Liver (tissue), 9 donors: Measurements from ENCODE around the gene RAB30. TPM values are rescaled to one million over a fixed set of nuclear protein-coding genes. Genes with fewer than 3 reads are reported as not detected.

Experiments used
- DNase-seq: peaks from one replicate; pipeline ENCODE4 v3.0.0-alpha.2; 2017; ENCODE audit warnings: low spot score
- H3K27ac ChIP-seq, 2 donors: one replicate each; pipeline ENCODE4 v1.7.0; 2013; ENCODE audit warnings: inconsistent platforms in 2 of 2, low read length in 2 of 2, control low read depth in 1 of 2, low read depth in 1 of 2, mild to moderate bottlenecking in 1 of 2
- H3K27me3 ChIP-seq, 4 donors: one replicate each; pipeline versions ENCODE4 v1.6.1 to v1.7.0; 2013; ENCODE audit warnings: low read length in 3 of 4, inconsistent platforms in 1 of 4, mild to moderate bottlenecking in 1 of 4, moderate library complexity in 1 of 4; ENCODE audit not compliant: control insufficient read depth in 4 of 4, insufficient read depth in 4 of 4
- H3K36me3 ChIP-seq, 4 donors: one replicate each; pipeline versions ENCODE4 v1.6.1 to v1.7.0; 2013; ENCODE audit warnings: low read length in 3 of 4, mild to moderate bottlenecking in 3 of 4, low read depth in 1 of 4, moderate library complexity in 1 of 4; ENCODE audit not compliant: control insufficient read depth in 4 of 4, insufficient read depth in 3 of 4
- H3K4me1 ChIP-seq, 4 donors: one replicate each; pipeline versions ENCODE4 v1.6.1 to v1.7.0; 2013; ENCODE audit warnings: low read length in 3 of 4, mild to moderate bottlenecking in 3 of 4, moderate library complexity in 1 of 4; ENCODE audit not compliant: control insufficient read depth in 4 of 4, insufficient read depth in 4 of 4
- H3K4me3 ChIP-seq, 3 donors: one replicate each; pipeline versions ENCODE4 v1.6.1 to v1.7.0; 2013; ENCODE audit warnings: low read length in 3 of 3, control low read depth in 1 of 3, low read depth in 1 of 3, mild to moderate bottlenecking in 1 of 3
- H3K9ac ChIP-seq, 2 donors: one replicate each; pipeline ENCODE4 v1.7.0; 2013; ENCODE audit warnings: low read length in 2 of 2, mild to moderate bottlenecking in 2 of 2, moderate library complexity in 2 of 2, control low read depth in 1 of 2, low read depth in 1 of 2
- H3K9me3 ChIP-seq, 4 donors: one replicate each; pipeline versions ENCODE4 v1.6.1 to v1.7.0; 2013; ENCODE audit warnings: low read length in 3 of 4; ENCODE audit not compliant: control insufficient read depth in 4 of 4
- EGR1 ChIP-seq, 2 donors: IDR thresholded peaks; 2 replicates each; pipeline ENCODE4 v1.6.1; 2016 to 2018; ENCODE audit warnings: antibody characterized with exemption in 2 of 2, low read depth in 2 of 2
- FOXA1 ChIP-seq: IDR thresholded peaks from 2 replicates; pipeline ENCODE4 v1.6.1; 2016; ENCODE audit warnings: antibody characterized with exemption
- FOXA2 ChIP-seq: IDR thresholded peaks from 2 replicates; pipeline ENCODE4 v1.6.1; 2016; ENCODE audit warnings: antibody characterized with exemption
- GABPA ChIP-seq, 2 donors: IDR thresholded peaks in 1 of 2; conservative IDR thresholded peaks in 1 of 2; 2 replicates each; pipeline ENCODE4 v1.6.1; 2016; ENCODE audit warnings: antibody characterized with exemption in 2 of 2, mild to moderate bottlenecking in 1 of 2, moderate library complexity in 1 of 2
- HNF4A ChIP-seq, 2 donors: conservative IDR thresholded peaks; 2 replicates each; pipeline ENCODE4 v1.6.1; 2016; ENCODE audit warnings: antibody characterized with exemption in 2 of 2, mild to moderate bottlenecking in 2 of 2
- HNF4G ChIP-seq: IDR thresholded peaks from 2 replicates; pipeline ENCODE4 v1.6.1; 2016; ENCODE audit warnings: antibody characterized with exemption
- NR2F2 ChIP-seq: IDR thresholded peaks from 2 replicates; pipeline ENCODE4 v1.6.1; 2016; ENCODE audit warnings: antibody characterized with exemption
- RAD21 ChIP-seq, 2 donors: IDR thresholded peaks; 2 replicates each; pipeline ENCODE4 v1.6.1; 2016; ENCODE audit warnings: antibody characterized with exemption in 2 of 2, mild to moderate bottlenecking in 2 of 2
- RXRA ChIP-seq, 2 donors: IDR thresholded peaks; 2 replicates each; pipeline ENCODE4 v1.6.1; 2017 to 2018; ENCODE audit warnings: antibody characterized with exemption in 2 of 2, mild to moderate bottlenecking in 1 of 2
- SP1 ChIP-seq: IDR thresholded peaks from 2 replicates; pipeline ENCODE4 v1.6.1; 2018; ENCODE audit warnings: antibody characterized with exemption, mild to moderate bottlenecking
- YY1 ChIP-seq: IDR thresholded peaks from 2 replicates; pipeline ENCODE4 v1.6.1; 2016; ENCODE audit warnings: antibody characterized with exemption, mild to moderate bottlenecking
- WGBS: extraction: QIAGEN DNeasy Blood & Tissue Kit; methylation state at CpG from one replicate; pipeline ENCODE4 v1.1.7; 2013; 5-methylcytosine and 5-hydroxymethylcytosine counted together
- polyA plus RNA-seq, 2 donors: library from polyadenylated mRNA; stranded (reverse) in 1 of 2; unstranded in 1 of 2; fragments of 200-250 nt in 1 of 2; fragments of >200 nt in 1 of 2; fragmentation: Nextera tagmentation in 1 of 2; extraction: Ambion mirVana in 1 of 2; gene quantifications; one replicate each; pipeline versions ENCODE4 v1.2.1 to v1.2.3, GENCODE V29; 2013 to 2015
- total RNA-seq, 2 donors: library from RNA; depleted of rRNA; stranded (reverse); fragments of >200 nt; gene quantifications; one replicate each; pipeline ENCODE4 v1.2.3, GENCODE V29; 2014
- TF ChIP-seq, protein P1 (sequence below): IDR thresholded peaks from 2 replicates; pipeline ENCODE4 v1.6.1; 2016; ENCODE audit warnings: antibody characterized with exemption
- TF ChIP-seq, protein P2 (sequence below): IDR thresholded peaks from 2 replicates; pipeline ENCODE4 v1.6.1; 2016; ENCODE audit warnings: antibody characterized with exemption
- TF ChIP-seq, protein P3 (sequence below): IDR thresholded peaks from 2 replicates; pipeline ENCODE4 v1.6.1; 2016; ENCODE audit warnings: antibody characterized with exemption
- TF ChIP-seq, protein P4 (sequence below): fragments of 150-350 bp; IDR thresholded peaks from 2 replicates; pipeline ENCODE4 v1.5.1; 2017; ENCODE audit warnings: improper control_type of control experiment, low read depth, low read length; ENCODE audit not compliant: missing input control
- donor health status: healthy.
- donor health status: healthy.
- donor health status: healthy.
- donor health status: healthy.
- donor health status: healthy.

The RAB30 gene
- total and polyA plus RNA-seq, 4 donors: 2.4 to 5.4 (median 3.2) TPM

DNA sequence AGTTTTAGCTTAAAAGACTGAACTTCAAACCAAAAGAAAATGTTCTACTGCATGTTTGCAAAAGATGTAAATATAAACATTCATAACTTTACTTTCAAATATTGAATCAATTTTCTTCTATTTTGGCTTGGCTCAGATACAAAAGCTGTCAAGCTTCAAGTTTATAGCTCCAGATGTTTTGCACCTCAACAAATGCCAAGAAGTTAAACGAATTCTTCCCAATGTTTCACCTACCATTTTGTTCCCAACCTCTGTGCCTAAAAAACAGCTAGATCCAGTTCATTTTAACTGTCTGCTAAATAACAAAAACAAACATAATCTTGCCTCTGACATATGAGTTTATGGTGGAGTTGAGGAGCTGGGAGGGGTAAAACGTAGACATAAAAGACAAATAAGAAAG is 76.5 kb downstream of the RAB30 start:
- DNase-seq: no peak
- H3K9me3 ChIP-seq: no peaks in the 10 kb centered on the region
- H3K36me3 ChIP-seq: peaks cover 0 to 5% (median 0%) of the 10 kb centered on the region in 4 donors
- 78% methylated on average over 2 of the region's 2 CpGs for WGBS
- H3K4me3 ChIP-seq: no peak overlapping the region
- H3K4me1 ChIP-seq: no peaks in the 10 kb centered on the region
- no peak overlapping the region for H3K9ac ChIP-seq
- TF ChIP-seq RAD21 (IDR thresholded peaks at IDR 0.05): no peak
- TF ChIP-seq RXRA (IDR thresholded peaks at IDR 0.05): no peak
- no peak for TF ChIP-seq HNF4A (conservative IDR thresholded peaks at IDR 0.05)
- TF ChIP-seq HNF4G: no peak
- TF ChIP-seq, protein P1, sequence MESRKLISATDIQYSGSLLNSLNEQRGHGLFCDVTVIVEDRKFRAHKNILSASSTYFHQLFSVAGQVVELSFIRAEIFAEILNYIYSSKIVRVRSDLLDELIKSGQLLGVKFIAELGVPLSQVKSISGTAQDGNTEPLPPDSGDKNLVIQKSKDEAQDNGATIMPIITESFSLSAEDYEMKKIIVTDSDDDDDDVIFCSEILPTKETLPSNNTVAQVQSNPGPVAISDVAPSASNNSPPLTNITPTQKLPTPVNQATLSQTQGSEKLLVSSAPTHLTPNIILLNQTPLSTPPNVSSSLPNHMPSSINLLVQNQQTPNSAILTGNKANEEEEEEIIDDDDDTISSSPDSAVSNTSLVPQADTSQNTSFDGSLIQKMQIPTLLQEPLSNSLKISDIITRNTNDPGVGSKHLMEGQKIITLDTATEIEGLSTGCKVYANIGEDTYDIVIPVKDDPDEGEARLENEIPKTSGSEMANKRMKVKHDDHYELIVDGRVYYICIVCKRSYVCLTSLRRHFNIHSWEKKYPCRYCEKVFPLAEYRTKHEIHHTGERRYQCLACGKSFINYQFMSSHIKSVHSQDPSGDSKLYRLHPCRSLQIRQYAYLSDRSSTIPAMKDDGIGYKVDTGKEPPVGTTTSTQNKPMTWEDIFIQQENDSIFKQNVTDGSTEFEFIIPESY: no peak
- H3K27ac ChIP-seq: no peak overlapping the region
- no peaks in the 10 kb centered on the region for H3K27me3 ChIP-seq

DNA sequence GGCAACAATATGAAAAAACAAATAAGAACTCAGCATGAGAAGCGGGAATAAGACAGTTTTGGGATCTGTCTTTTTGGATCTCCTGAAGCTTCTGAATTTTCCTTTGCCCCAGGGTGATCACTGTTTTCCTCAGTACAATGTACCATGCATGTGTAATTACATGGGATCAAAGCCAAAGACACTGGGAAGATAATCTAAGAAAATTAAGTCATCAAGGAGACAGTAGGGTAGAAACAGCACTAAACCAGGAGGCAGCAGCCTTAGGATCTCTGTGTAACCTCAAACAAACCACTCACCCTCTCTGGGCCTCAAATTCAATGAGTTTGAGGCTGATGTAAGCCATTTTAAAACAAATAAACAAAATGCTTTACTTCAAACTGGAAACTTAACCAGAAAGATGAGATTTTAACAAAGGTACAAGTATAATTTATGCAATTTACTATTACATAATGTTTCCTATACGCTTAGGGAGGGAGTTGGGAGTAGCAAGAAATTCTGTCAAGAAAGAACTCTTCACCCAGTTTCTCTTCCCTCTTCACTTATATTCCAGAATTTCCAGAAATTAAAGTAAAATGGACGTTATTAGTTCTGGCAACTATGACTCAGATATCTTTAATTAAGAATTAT is 77.0 kb downstream of the RAB30 start:
- no peak overlapping the region for H3K27ac ChIP-seq
- DNase-seq: no peak
- 91% methylated on average over 3 of the region's 3 CpGs for WGBS
- H3K4me3 ChIP-seq: no peak overlapping the region
- peaks cover 0 to 5% (median 0%) of the 10 kb centered on the region in 4 donors for H3K36me3 ChIP-seq
- H3K4me1 ChIP-seq: no peaks in the 10 kb centered on the region
- no peak overlapping the region for H3K9ac ChIP-seq
- TF ChIP-seq NR2F2: no peak
- TF ChIP-seq, protein P2, sequence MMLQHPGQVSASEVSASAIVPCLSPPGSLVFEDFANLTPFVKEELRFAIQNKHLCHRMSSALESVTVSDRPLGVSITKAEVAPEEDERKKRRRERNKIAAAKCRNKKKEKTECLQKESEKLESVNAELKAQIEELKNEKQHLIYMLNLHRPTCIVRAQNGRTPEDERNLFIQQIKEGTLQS: no peak
- TF ChIP-seq, protein P1: no peak
- TF ChIP-seq EGR1 (IDR thresholded peaks at IDR 0.05; ENCODE audit: low read depth in 2 of 2): no peak
- no peak for TF ChIP-seq RXRA (IDR thresholded peaks at IDR 0.05)
- H3K9me3 ChIP-seq: no peaks in the 10 kb centered on the region
- no peaks in the 10 kb centered on the region for H3K27me3 ChIP-seq

DNA sequence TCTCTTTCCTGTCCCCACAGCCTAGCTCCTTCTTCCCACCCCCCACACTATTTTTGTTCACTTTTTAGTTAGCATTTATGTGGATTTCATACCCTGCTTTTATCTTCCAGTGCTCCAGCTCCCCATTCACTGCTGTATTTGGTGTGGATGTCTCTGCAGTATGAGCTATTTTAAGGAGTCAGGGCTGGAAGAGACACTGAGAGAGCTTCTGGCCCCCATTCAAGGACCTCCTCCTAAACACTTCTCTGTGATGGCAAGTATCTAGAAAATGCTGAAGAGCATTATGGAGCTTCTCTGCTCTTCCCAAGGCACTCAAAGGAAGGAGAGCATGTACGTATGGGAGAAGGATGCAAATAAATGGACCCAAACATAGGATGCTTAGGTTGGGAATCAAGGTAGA is 79.5 kb downstream of the RAB30 start:
- H3K27me3 ChIP-seq: no peaks in the 10 kb centered on the region
- 93% methylated on average over 1 of the region's 1 CpG for WGBS
- H3K9ac ChIP-seq: no peak overlapping the region
- no peaks in the 10 kb centered on the region for H3K9me3 ChIP-seq
- H3K4me1 ChIP-seq: no peaks in the 10 kb centered on the region
- H3K4me3 ChIP-seq: no peak overlapping the region
- no peak for DNase-seq
- peaks cover 0 to 8% (median 1%) of the 10 kb centered on the region in 4 donors for H3K36me3 ChIP-seq
- no peak overlapping the region for H3K27ac ChIP-seq
- TF ChIP-seq, protein P2: no peak
- TF ChIP-seq SP1 (no peak), GABPA (IDR thresholded peaks at IDR 0.05 in 1 of 2, conservative IDR thresholded peaks at IDR 0.05 in 1 of 2) (no peak), YY1 (no peak), RAD21 (IDR thresholded peaks at IDR 0.05) (no peak), RXRA (IDR thresholded peaks at IDR 0.05) (no peak), HNF4A (conservative IDR thresholded peaks at IDR 0.05) (no peak), FOXA1 (no peak), NR2F2 (no peak), FOXA2 (no peak)
- TF ChIP-seq, protein P3, sequence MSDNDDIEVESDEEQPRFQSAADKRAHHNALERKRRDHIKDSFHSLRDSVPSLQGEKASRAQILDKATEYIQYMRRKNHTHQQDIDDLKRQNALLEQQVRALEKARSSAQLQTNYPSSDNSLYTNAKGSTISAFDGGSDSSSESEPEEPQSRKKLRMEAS: no peak
- TF ChIP-seq, protein P4, sequence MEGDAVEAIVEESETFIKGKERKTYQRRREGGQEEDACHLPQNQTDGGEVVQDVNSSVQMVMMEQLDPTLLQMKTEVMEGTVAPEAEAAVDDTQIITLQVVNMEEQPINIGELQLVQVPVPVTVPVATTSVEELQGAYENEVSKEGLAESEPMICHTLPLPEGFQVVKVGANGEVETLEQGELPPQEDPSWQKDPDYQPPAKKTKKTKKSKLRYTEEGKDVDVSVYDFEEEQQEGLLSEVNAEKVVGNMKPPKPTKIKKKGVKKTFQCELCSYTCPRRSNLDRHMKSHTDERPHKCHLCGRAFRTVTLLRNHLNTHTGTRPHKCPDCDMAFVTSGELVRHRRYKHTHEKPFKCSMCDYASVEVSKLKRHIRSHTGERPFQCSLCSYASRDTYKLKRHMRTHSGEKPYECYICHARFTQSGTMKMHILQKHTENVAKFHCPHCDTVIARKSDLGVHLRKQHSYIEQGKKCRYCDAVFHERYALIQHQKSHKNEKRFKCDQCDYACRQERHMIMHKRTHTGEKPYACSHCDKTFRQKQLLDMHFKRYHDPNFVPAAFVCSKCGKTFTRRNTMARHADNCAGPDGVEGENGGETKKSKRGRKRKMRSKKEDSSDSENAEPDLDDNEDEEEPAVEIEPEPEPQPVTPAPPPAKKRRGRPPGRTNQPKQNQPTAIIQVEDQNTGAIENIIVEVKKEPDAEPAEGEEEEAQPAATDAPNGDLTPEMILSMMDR: no peak
- TF ChIP-seq, protein P1: no peak
